Naive B cell (primary cell): ENCODE results near the gene GZMH. TPM values are rescaled to one million over a fixed set of nuclear protein-coding genes. Genes with fewer than 3 reads are reported as not detected.
A peak's percentile ranks its signal among the peaks of the same experiment; 100 is the strongest.

Source experiments
- ATAC-seq, 2 donors: fragments of 150-1000 bp; cut with Tn5 transposase; 2 replicates each; pipeline ENCODE4 v1.10.0; 2021; ENCODE audit warnings: low read depth in 2 of 2, mild to moderate bottlenecking in 2 of 2, moderate library complexity in 2 of 2
- DNase-seq: peaks from one replicate; pipeline ENCODE4 v3.0.0; 2022
- H3K27ac Mint-ChIP-seq, 6 donors: one replicate each; pipeline ENCODE4 v1.8.0; 2020 to 2022; ENCODE audit warnings: mild to moderate bottlenecking in 6 of 6, mixed read lengths in 6 of 6, moderate library complexity in 5 of 6, inconsistent platforms in 2 of 6
- H3K27me3 Mint-ChIP-seq, 3 donors: one replicate each; pipeline ENCODE4 v1.8.0; 2021 to 2022; ENCODE audit warnings: mixed read lengths in 3 of 3, mild to moderate bottlenecking in 1 of 3
- H3K36me3 Mint-ChIP-seq, 2 donors: one replicate each; pipeline ENCODE4 v1.8.0; 2020 to 2022; ENCODE audit warnings: mixed read lengths in 2 of 2, inconsistent platforms in 1 of 2, mild to moderate bottlenecking in 1 of 2
- H3K4me1 Mint-ChIP-seq, 3 donors: one replicate each; pipeline ENCODE4 v1.8.0; 2020 to 2022; ENCODE audit warnings: mixed read lengths in 3 of 3, inconsistent platforms in 1 of 3, mild to moderate bottlenecking in 1 of 3, moderate library complexity in 1 of 3
- H3K4me3 Mint-ChIP-seq, 8 donors: one replicate each; pipeline ENCODE4 v1.8.0; 2020 to 2022; ENCODE audit warnings: mild to moderate bottlenecking in 8 of 8, mixed read lengths in 8 of 8, moderate library complexity in 8 of 8, inconsistent platforms in 2 of 8
- H3K9me3 Mint-ChIP-seq, 7 donors: one replicate each; pipeline ENCODE4 v1.8.0; 2020 to 2022; ENCODE audit warnings: mixed read lengths in 7 of 7, mild to moderate bottlenecking in 5 of 7, inconsistent platforms in 2 of 7, moderate library complexity in 1 of 7
- polyA plus RNA-seq, 6 donors: library from polyadenylated mRNA; unstranded; fragments of 300-500 nt; fragmentation: Illumina TruSeq; gene quantifications; one replicate each; pipeline ENCODE4 v1.2.3, GENCODE V29; 2021; ENCODE audit warnings: low read depth in 6 of 6

Gene GZMH
- polyA plus RNA-seq, 6 donors from 2014 or later, result 0.65 to 4.0 (median 2.3) TPM; not detected in 1

GRCh38 chr14:24576771-24577170 lies 32.7 kb downstream of the GZMH start:
- H3K4me3 Mint-ChIP-seq, result no peak overlapping the region
- no peaks in the 10 kb centered on the region for H3K4me1 Mint-ChIP-seq
- H3K9me3 Mint-ChIP-seq, result no peaks in the 10 kb centered on the region
- H3K36me3 Mint-ChIP-seq, result no peaks in the 10 kb centered on the region
- DNase-seq (no peak), ATAC-seq (no peak)
- no peak overlapping the region for H3K27ac Mint-ChIP-seq
- H3K27me3 Mint-ChIP-seq, result peaks cover 8 to 19% (median 10%) of the 10 kb centered on the region in 3 donors

DNA sequence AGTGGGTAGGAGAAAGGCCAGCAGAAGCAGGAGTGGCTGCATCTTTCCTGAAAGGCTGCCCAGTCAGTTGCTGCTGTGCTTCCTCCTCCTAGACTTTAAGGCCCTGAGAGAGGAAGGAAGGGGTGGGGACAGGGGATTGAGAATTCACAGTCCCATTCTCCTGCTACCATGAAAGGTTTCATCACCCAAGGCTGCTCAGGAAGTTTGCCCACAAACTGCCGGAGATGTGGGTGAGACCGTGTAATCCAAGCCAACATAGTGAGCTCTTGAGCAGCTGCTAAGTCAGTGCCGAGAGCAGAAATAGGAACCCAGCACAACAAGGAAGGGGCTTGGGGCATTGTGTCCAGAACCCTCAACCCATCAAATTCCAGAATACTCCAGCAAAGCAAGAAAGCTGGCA lies 33.3 kb downstream of the GZMH start, which contains the start of gene CTSG:
Gene CTSG (minus strand): TSS at position 69 of the 400 bp plus-strand sequence. CDS start 27 bp downstream, at position 42.
- H3K36me3 Mint-ChIP-seq, result no peaks in the 10 kb centered on the region
- ATAC-seq (no peak), DNase-seq (no peak)
- H3K4me1 Mint-ChIP-seq, result no peaks in the 10 kb centered on the region
- no peak within 1 kb of the TSS for H3K4me3 Mint-ChIP-seq
- peaks cover 8 to 19% (median 10%) of the 10 kb centered on the region in 3 donors for H3K27me3 Mint-ChIP-seq
- H3K27ac Mint-ChIP-seq, result peak within 1 kb of the TSS in 2 of 6 donors; percentile 52 to 90
- H3K9me3 Mint-ChIP-seq, result no peaks in the 10 kb centered on the region

GRCh38 chr14:24574206-24574774 lies 35.2 kb downstream of the GZMH start:
- H3K9me3 Mint-ChIP-seq, result peaks cover 0 to 14% (median 7%) of the 10 kb centered on the region in 7 donors
- DNase-seq (no peak), ATAC-seq (no peak)
- H3K4me1 Mint-ChIP-seq, result no peaks in the 10 kb centered on the region
- H3K27me3 Mint-ChIP-seq, result peaks cover 12 to 22% (median 21%) of the 10 kb centered on the region in 3 donors
- H3K36me3 Mint-ChIP-seq, result peaks cover 4 to 8% of the 10 kb centered on the region in 2 donors
- no peak overlapping the region for H3K4me3 Mint-ChIP-seq
- H3K27ac Mint-ChIP-seq, result no peak overlapping the region

- ATAC-seq (no peak), DNase-seq (no peak)
- H3K4me1 Mint-ChIP-seq, result no peaks in the 10 kb centered on the region
- H3K4me3 Mint-ChIP-seq, result no peak overlapping the region
- peaks cover 8 to 26% of the 10 kb centered on the region in 2 donors for H3K36me3 Mint-ChIP-seq
- peaks cover 20 to 32% (median 26%) of the 10 kb centered on the region in 3 donors for H3K27me3 Mint-ChIP-seq
- H3K27ac Mint-ChIP-seq, result no peak overlapping the region
- H3K9me3 Mint-ChIP-seq, result peaks cover 20 to 74% (median 41%) of the 10 kb centered on the region in 7 donors
Observed at GRCh38 chr14:24566318-24566717, 43.2 kb downstream of the GZMH start.

DNA sequence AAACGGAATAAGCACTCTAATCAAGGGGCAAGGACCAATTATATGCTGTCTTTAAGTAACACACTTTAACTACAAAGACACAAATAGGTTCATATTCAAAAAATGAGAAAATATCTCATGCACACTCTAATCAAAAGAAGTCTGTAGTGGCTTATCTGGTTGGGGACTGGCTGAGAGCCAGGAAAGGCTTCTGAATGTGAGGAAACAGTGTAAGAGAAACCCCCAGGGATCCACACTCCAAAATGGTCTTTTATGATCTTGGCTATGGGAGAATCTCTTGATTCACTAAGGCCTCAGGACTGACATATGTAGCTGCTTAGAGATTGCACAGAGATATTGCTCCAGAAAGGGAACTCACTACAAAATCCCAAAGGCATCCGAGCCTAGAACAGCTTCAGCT lies 43.7 kb downstream of the GZMH start:
- Mint-ChIP-seq H3K36me3 (peaks cover 8 to 26% of the 10 kb centered on the region in 2 donors), H3K4me3 (no peak overlapping the region), H3K4me1 (no peaks in the 10 kb centered on the region), H3K9me3 (peaks cover 20 to 74% (median 41%) of the 10 kb centered on the region in 7 donors), H3K27me3 (peaks cover 20 to 37% (median 26%) of the 10 kb centered on the region in 3 donors), H3K27ac (no peak overlapping the region)
- ATAC-seq, result no peak
- no peak for DNase-seq

DNA sequence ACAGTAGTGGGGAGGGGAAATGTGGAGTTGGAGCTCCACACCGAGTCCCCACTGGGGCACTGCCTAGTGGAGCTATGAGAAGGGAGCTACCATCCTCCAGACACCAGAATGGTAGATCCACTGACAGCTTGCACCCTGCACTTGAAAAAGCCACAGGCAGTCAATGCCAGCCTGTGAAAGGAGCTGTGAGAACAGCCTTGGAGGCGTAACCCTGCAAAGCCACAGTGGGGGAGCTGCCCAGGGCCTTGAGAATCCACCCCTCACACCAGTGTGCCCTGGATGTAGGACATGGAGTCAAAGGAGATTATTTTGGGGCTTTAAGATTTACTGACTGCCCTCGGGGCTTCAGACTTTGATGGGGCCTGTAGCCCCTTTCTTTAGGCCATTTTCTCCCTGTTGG lies 46.0 kb downstream of the GZMH start:
- no peak for ATAC-seq
- H3K4me1 Mint-ChIP-seq, result no peaks in the 10 kb centered on the region
- H3K9me3 Mint-ChIP-seq, result peaks cover 14 to 66% (median 30%) of the 10 kb centered on the region in 7 donors
- H3K4me3 Mint-ChIP-seq, result no peak overlapping the region
- H3K27ac Mint-ChIP-seq, result peak overlapping the region in 1 of 6 donors; percentile 21
- peaks cover 0 to 14% of the 10 kb centered on the region in 2 donors for H3K36me3 Mint-ChIP-seq
- peaks cover 20 to 33% (median 32%) of the 10 kb centered on the region in 3 donors for H3K27me3 Mint-ChIP-seq
- no peak for DNase-seq

DNA sequence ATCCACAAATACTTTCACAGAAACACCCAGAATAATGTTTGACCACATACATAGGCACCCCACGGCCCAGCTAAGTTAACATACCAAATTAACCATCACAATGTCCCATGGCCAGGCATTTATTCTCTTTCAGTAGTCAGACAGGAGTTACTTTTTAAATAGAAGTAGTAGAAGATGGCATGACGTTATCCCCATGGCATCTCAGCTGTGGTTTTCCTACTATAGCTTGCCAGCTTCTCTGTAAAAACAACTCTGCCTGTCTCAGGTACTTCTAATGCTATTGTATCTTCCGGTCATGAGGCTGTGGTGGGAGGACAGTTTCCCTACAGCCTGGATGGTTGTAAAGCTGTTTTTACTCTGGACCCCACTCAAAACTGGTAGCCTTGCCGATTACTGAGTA lies 52.7 kb downstream of the GZMH start:
- ATAC-seq (no peak), DNase-seq (no peak)
- no peak overlapping the region for H3K4me3 Mint-ChIP-seq
- H3K9me3 Mint-ChIP-seq, result peaks cover 2 to 30% (median 8%) of the 10 kb centered on the region in 7 donors
- no peaks in the 10 kb centered on the region for H3K4me1 Mint-ChIP-seq
- H3K27ac Mint-ChIP-seq, result no peak overlapping the region
- peaks cover 32 to 52% (median 34%) of the 10 kb centered on the region in 3 donors for H3K27me3 Mint-ChIP-seq
- peaks cover 0 to 11% of the 10 kb centered on the region in 2 donors for H3K36me3 Mint-ChIP-seq

Other genes starting within 250 kb of the GZMH start
- gene NFATC4, start 241.5 kb downstream of the GZMH start, polyA plus RNA-seq, result under 1 TPM in 2 of 6 donors, not detected in 4; 0.19 to 0.43 TPM
- under 1 TPM in 2 of 6 donors, not detected in 4; 0.05 to 0.14 TPM for gene NYNRIN, start 210.7 kb downstream of the GZMH start, polyA plus RNA-seq
- 1 to 10 TPM in 5 of 6 donors, under 1 TPM in 1; 0.70 to 2.6 (median 2.1) TPM for gene CBLN3, start 180.0 kb downstream of the GZMH start, polyA plus RNA-seq
- 10 to 100 TPM; 22.8 to 39.8 (median 24.0) TPM for gene KHNYN, start 179.7 kb downstream of the GZMH start, polyA plus RNA-seq
- gene SDR39U1, start 166.9 kb downstream of the GZMH start, polyA plus RNA-seq, result 100 to 1,000 TPM in 2 of 6 donors, 10 to 100 TPM in 4; 79.5 to 106 (median 87.5) TPM
- gene CMA1, start 101.4 kb downstream of the GZMH start, polyA plus RNA-seq, result not detected
- not detected for gene CTSG, start 33.4 kb downstream of the GZMH start, polyA plus RNA-seq
- 1 to 10 TPM; 1.1 to 3.2 (median 2.6) TPM for gene GZMB, start 24.5 kb upstream of the GZMH start, polyA plus RNA-seq